Ramos (cell line): ENCODE measurements around the gene GLIS1.

Experiments
- in situ Hi-C: fragments of 300-500 bp; cut with MboI; formaldehyde crosslinking; loops from one replicate; pipeline ENCODE4 v1.14.3; 2022; ENCODE audit warnings: low sequenced_read_pairs; ENCODE audit not compliant: unreplicated experiment

GLIS1 gene

GRCh38 chr1:53737648-53738204 lies 1.2 kb downstream of the GLIS1 start:
- in situ Hi-C loops, result no loop called here

- in situ Hi-C loops, result no loop called here
Observed at GRCh38 chr1:53736290-53736689, 2.7 kb downstream of the GLIS1 start.

- in situ Hi-C loops, result no loop called here
Observed at GRCh38 chr1:53735681-53736080, 3.3 kb downstream of the GLIS1 start.

GRCh38 chr1:53735261-53735660 lies 3.7 kb downstream of the GLIS1 start:
- in situ Hi-C loops, result no loop called here

- in situ Hi-C loops, result no loop called here
Observed at GRCh38 chr1:53734650-53735211, 4.2 kb downstream of the GLIS1 start.

GRCh38 chr1:53733975-53734649 lies 4.9 kb downstream of the GLIS1 start:
- in situ Hi-C loops, result no loop called here

- in situ Hi-C loops, result no loop called here
Observed at GRCh38 chr1:53733447-53733931, 5.5 kb downstream of the GLIS1 start.

GRCh38 chr1:53732912-53733317 lies 6.0 kb downstream of the GLIS1 start:
- in situ Hi-C loops, result no loop called here

- in situ Hi-C loops, result no loop called here
Observed at GRCh38 chr1:53732409-53732808, 6.6 kb downstream of the GLIS1 start.

- in situ Hi-C loops, result no loop called here
Observed at GRCh38 chr1:53731779-53732305, 7.1 kb downstream of the GLIS1 start.

- in situ Hi-C loops, result no loop called here
Observed at GRCh38 chr1:53731043-53731600, 7.8 kb downstream of the GLIS1 start.

- in situ Hi-C loops, result no loop called here
Observed at GRCh38 chr1:53730224-53730865, 8.6 kb downstream of the GLIS1 start.

GRCh38 chr1:53729456-53730223 lies 9.3 kb downstream of the GLIS1 start:
- in situ Hi-C loops, result no loop called here

- in situ Hi-C loops, result no loop called here
Observed at GRCh38 chr1:53728702-53729455, 10.1 kb downstream of the GLIS1 start.

- in situ Hi-C loops, result no loop called here
Observed at GRCh38 chr1:53728196-53728595, 10.8 kb downstream of the GLIS1 start.

GRCh38 chr1:53727461-53728092 lies 11.4 kb downstream of the GLIS1 start:
- in situ Hi-C loops, result no loop called here

- in situ Hi-C loops, result no loop called here
Observed at GRCh38 chr1:53726009-53726600, 12.9 kb downstream of the GLIS1 start.

- in situ Hi-C loops, result no loop called here
Observed at GRCh38 chr1:53725238-53725689, 13.7 kb downstream of the GLIS1 start.
